ENCODE data around the gene P4HA2. TPM values are rescaled to one million over a fixed set of nuclear protein-coding genes. Genes with fewer than 3 reads are reported as not detected.
A peak's percentile ranks its signal among the peaks of the same experiment; 100 is the strongest.

The P4HA2 gene
- polyA plus RNA-seq (ENCODE audit: insufficient read length in 4 of 4): 10 to 100 TPM; 24.8 to 43.6 (median 33.0) TPM

- DNase-seq (ENCODE audit: low read depth in 4 of 4, low spot score in 3 of 4): peak in 2 of 4 donors; percentile 64
Observed at GRCh38 chr5:132227485-132228240, at the start of gene P4HA2. Gene P4HA2 (minus strand): TSS chr5:132227853. CDS start chr5:132218626, 9,227 bp downstream.

GRCh38 chr5:132277256-132277655, 49.6 kb upstream of the P4HA2 start:
- DNase-seq (ENCODE audit: low read depth in 4 of 4, low spot score in 3 of 4): no peak

GRCh38 chr5:132275367-132276220, 47.9 kb upstream of the P4HA2 start:
- no peak for DNase-seq (ENCODE audit: low read depth in 4 of 4, low spot score in 3 of 4)

- no peak for DNase-seq (ENCODE audit: low read depth in 4 of 4, low spot score in 3 of 4)
Observed at GRCh38 chr5:132274050-132274792, 46.6 kb upstream of the P4HA2 start.

- no peak for DNase-seq (ENCODE audit: low read depth in 4 of 4, low spot score in 3 of 4)
Observed at GRCh38 chr5:132273631-132274030, 46.0 kb upstream of the P4HA2 start.

GRCh38 chr5:132272311-132273210, 44.9 kb upstream of the P4HA2 start:
- DNase-seq (ENCODE audit: low read depth in 4 of 4, low spot score in 3 of 4): no peak

- no peak for DNase-seq (ENCODE audit: low read depth in 4 of 4, low spot score in 3 of 4)
Observed at GRCh38 chr5:132271251-132272246, 43.9 kb upstream of the P4HA2 start.

GRCh38 chr5:132270706-132271105, 43.1 kb upstream of the P4HA2 start:
- no peak for DNase-seq (ENCODE audit: low read depth in 4 of 4, low spot score in 3 of 4)

- no peak for DNase-seq (ENCODE audit: low read depth in 4 of 4, low spot score in 3 of 4)
Observed at GRCh38 chr5:132270335-132270665, 42.6 kb upstream of the P4HA2 start.

- no peak for DNase-seq (ENCODE audit: low read depth in 4 of 4, low spot score in 3 of 4)
Observed at GRCh38 chr5:132269635-132270334, 42.1 kb upstream of the P4HA2 start.

- no peak for DNase-seq (ENCODE audit: low read depth in 4 of 4, low spot score in 3 of 4)
Observed at GRCh38 chr5:132268769-132269551, 41.3 kb upstream of the P4HA2 start.

- DNase-seq (ENCODE audit: low read depth in 4 of 4, low spot score in 3 of 4): no peak
Observed at GRCh38 chr5:132267931-132268768, 40.5 kb upstream of the P4HA2 start.

- no peak for DNase-seq (ENCODE audit: low read depth in 4 of 4, low spot score in 3 of 4)
Observed at GRCh38 chr5:132267166-132267739, 39.6 kb upstream of the P4HA2 start.

- DNase-seq (ENCODE audit: low read depth in 4 of 4, low spot score in 3 of 4): no peak
Observed at GRCh38 chr5:132266836-132267160, 39.1 kb upstream of the P4HA2 start.

- no peak for DNase-seq (ENCODE audit: low read depth in 4 of 4, low spot score in 3 of 4)
Observed at GRCh38 chr5:132266031-132266835, 38.6 kb upstream of the P4HA2 start.
